IMR-90 (cell line): ENCODE measurements around the gene IL19. TPM values are rescaled to one million over a fixed set of nuclear protein-coding genes. Genes with fewer than 3 reads are reported as not detected.

Experiments
- ATAC-seq: fragments of 200-7000 bp; cut with Tn5 transposase; 2 replicates; pipeline ENCODE4 v1.9.1; 2020; ENCODE audit warnings: low read depth, mild to moderate bottlenecking, moderate library complexity
- BruUV-seq: library from RNA; stranded (reverse); fragments of 400-500 nt; replicated peaks from 2 replicates; lab custom pipeline; 2021; lab: Mats Ljungman, UMichigan
- CTCF ChIA-PET: fragments of 300-600 bp; formaldehyde crosslinking; extraction: SDS; loops from one replicate; lab custom pipeline; 2021; ENCODE audit warnings: antibody characterized with exemption; lab: Yijun Ruan, JAX
- POLR2A ChIA-PET: fragments of 300-600 bp; sonication (Branson Sonifier 250); formaldehyde crosslinking; loops from one replicate; lab custom pipeline; 2022; ENCODE audit warnings: antibody characterized with exemption; ENCODE audit not compliant: unreplicated experiment; lab: Charles Lee
- DNase-seq: peaks from one replicate; pipeline ENCODE4 v3.0.0; 2013
- H2AFZ ChIP-seq: replicated peaks from 2 replicates; pipeline ENCODE3; 2013; ENCODE audit warnings: low read length, mild to moderate bottlenecking; ENCODE audit not compliant: poor library complexity
- H2AK5ac ChIP-seq: 2 replicates; pipeline ENCODE4 v1.6.1; 2013; ENCODE audit warnings: low read depth, low read length, inconsistent platforms
- H2AK9ac ChIP-seq: replicated peaks from 2 replicates; pipeline ENCODE3; 2013; ENCODE audit warnings: mild to moderate bottlenecking, low read depth, low read length, moderate library complexity; ENCODE audit not compliant: poor library complexity
- H2BK120ac ChIP-seq: 2 replicates; pipeline ENCODE4 v1.6.1; 2013; ENCODE audit warnings: low read depth, low read length, inconsistent platforms
- H2BK15ac ChIP-seq: 3 replicates; pipeline ENCODE4 v1.6.1; 2013; ENCODE audit warnings: low read depth, low read length, inconsistent platforms
- H2BK20ac ChIP-seq: 2 replicates; pipeline ENCODE4 v1.6.1; 2013; ENCODE audit warnings: low read depth, mild to moderate bottlenecking, inconsistent platforms, low read length, moderate library complexity
- H2BK5ac ChIP-seq: 2 replicates; pipeline ENCODE4 v1.6.1; 2013; ENCODE audit warnings: mild to moderate bottlenecking, low read depth, low read length, inconsistent platforms; ENCODE audit not compliant: poor library complexity, severe bottlenecking
- H3K14ac ChIP-seq: replicated peaks from 2 replicates; pipeline ENCODE4 v1.6.1; 2013; ENCODE audit warnings: low read depth, low read length, inconsistent platforms
- H3K18ac ChIP-seq: 2 replicates; pipeline ENCODE4 v1.6.1; 2013; ENCODE audit warnings: low read depth, low read length, control low read depth
- H3K23ac ChIP-seq: 2 replicates; pipeline ENCODE4 v1.6.1; 2013; ENCODE audit warnings: low read depth, low read length, inconsistent platforms
- H3K27ac ChIP-seq: 2 replicates; pipeline ENCODE4 v1.5.1; 2013; ENCODE audit warnings: mild to moderate bottlenecking, control low read depth, low read length; ENCODE audit not compliant: insufficient read depth
- H3K27me3 ChIP-seq: 2 replicates; pipeline ENCODE4 v1.6.1; 2013; ENCODE audit warnings: low read length; ENCODE audit not compliant: control insufficient read depth, insufficient read depth
- H3K36me3 ChIP-seq: 2 replicates; pipeline ENCODE4 v1.6.1; 2013; ENCODE audit warnings: low read length, mixed read lengths; ENCODE audit not compliant: control insufficient read depth, insufficient read depth
- H3K4ac ChIP-seq: 2 replicates; pipeline ENCODE4 v1.6.1; 2013; ENCODE audit warnings: low read depth, low read length, inconsistent platforms
- H3K4me1 ChIP-seq: 2 replicates; pipeline ENCODE4 v1.6.1; 2013; ENCODE audit warnings: low read length, mixed read lengths; ENCODE audit not compliant: control insufficient read depth, insufficient read depth
- H3K4me2 ChIP-seq: 2 replicates; pipeline ENCODE4 v1.6.1; 2013; ENCODE audit warnings: low read depth, mild to moderate bottlenecking, control low read depth, low read length, moderate library complexity
- H3K4me3 ChIP-seq: 2 replicates; pipeline ENCODE4 v1.5.1; 2013; ENCODE audit warnings: low read depth, mild to moderate bottlenecking, control low read depth, low read length, moderate library complexity; ENCODE audit not compliant: insufficient read depth
- H3K56ac ChIP-seq: 2 replicates; pipeline ENCODE4 v1.6.1; 2013; ENCODE audit warnings: low read length, inconsistent platforms; ENCODE audit not compliant: insufficient read depth; ENCODE audit errors: extremely low read depth
- H3K79me1 ChIP-seq, 2 experiments: 2 replicates each; pipeline ENCODE4 v1.6.1; 2013; ENCODE audit warnings: low read length in 2 of 2, inconsistent platforms in 1 of 2, low read depth in 1 of 2
- H3K9ac ChIP-seq: 2 replicates; pipeline ENCODE4 v1.6.1; 2013; ENCODE audit warnings: low read depth, low read length, control low read depth
- H3K9me1 ChIP-seq: 2 replicates; pipeline ENCODE4 v1.6.1; 2013; ENCODE audit warnings: low read length, inconsistent platforms; ENCODE audit not compliant: insufficient read depth
- H3K9me3 ChIP-seq: 2 replicates; pipeline ENCODE4 v1.6.1; 2013; ENCODE audit warnings: low read length; ENCODE audit not compliant: control insufficient read depth, insufficient read depth
- H4K20me1 ChIP-seq: 2 replicates; pipeline ENCODE4 v1.6.1; 2013; ENCODE audit warnings: low read length, inconsistent platforms; ENCODE audit not compliant: insufficient read depth
- H4K5ac ChIP-seq: 2 replicates; pipeline ENCODE4 v1.6.1; 2013; ENCODE audit warnings: mild to moderate bottlenecking, low read depth, low read length, control low read depth
- H4K8ac ChIP-seq, 2 experiments: 2 replicates each; pipeline ENCODE4 v1.6.1; 2013; ENCODE audit warnings: low read depth in 2 of 2, low read length in 2 of 2, control low read depth in 1 of 2, inconsistent platforms in 1 of 2
- H4K91ac ChIP-seq: 2 replicates; pipeline ENCODE4 v1.6.1; 2013; ENCODE audit warnings: low read depth, low read length, inconsistent platforms; ENCODE audit not compliant: insufficient read depth
- CEBPB ChIP-seq: IDR thresholded peaks from 2 replicates; pipeline ENCODE4 v1.6.1; 2012; ENCODE audit warnings: low read depth, low read length, improper control_type of control experiment
- FOS ChIP-seq: fragments of 150-350 bp; IDR thresholded peaks from 2 replicates; pipeline ENCODE4 v1.6.1; 2016; ENCODE audit warnings: low read depth, low read length
- MAFK ChIP-seq: IDR thresholded peaks from 2 replicates; pipeline ENCODE4 v1.6.1; 2012; ENCODE audit warnings: low read depth, low read length, improper control_type of control experiment
- MAZ ChIP-seq: IDR thresholded peaks from 2 replicates; pipeline ENCODE4 v1.6.1; 2012; ENCODE audit warnings: low read depth, mild to moderate bottlenecking, low read length, improper control_type of control experiment, moderate library complexity, borderline replicate concordance
- NFE2L2 ChIP-seq: fragments of 150-350 bp; IDR thresholded peaks from 2 replicates; pipeline ENCODE4 v1.6.1; 2016; ENCODE audit warnings: low read depth, mild to moderate bottlenecking, low read length
- POLR2A ChIP-seq: IDR thresholded peaks from 2 replicates; pipeline ENCODE4 v1.6.1; 2012; ENCODE audit warnings: mild to moderate bottlenecking, low read depth, low read length
- RAD21 ChIP-seq: IDR thresholded peaks from 2 replicates; pipeline ENCODE4 v1.6.1; 2012; ENCODE audit warnings: low read length, improper control_type of control experiment
- RFX5 ChIP-seq: IDR thresholded peaks from 2 replicates; pipeline ENCODE4 v1.8.0; 2012; ENCODE audit warnings: low read depth, mild to moderate bottlenecking, low read length, moderate library complexity
- SMC3 ChIP-seq: fragments of 150-350 bp; IDR thresholded peaks from 2 replicates; pipeline ENCODE4 v1.6.1; 2016; ENCODE audit warnings: low read depth, mild to moderate bottlenecking, antibody characterized with exemption, low read length, moderate library complexity
- WGBS, 2 experiments: methylation state at CpG; one replicate each; pipeline versions ENCODE4 v1.1.5 to v1.1.7; 2013; ENCODE audit warnings: missing lambda C conversion rate in 2 of 2; ENCODE audit not compliant: insufficient read length in 1 of 2; ENCODE audit errors: extremely low coverage in 2 of 2; 5-methylcytosine and 5-hydroxymethylcytosine counted together
- dilution Hi-C: fragments of 300-500 bp; cut with HindIII; formaldehyde crosslinking; loops from one replicate; pipeline ENCODE4 v1.14.3; 2018; ENCODE audit warnings: low sequenced_read_pairs; ENCODE audit not compliant: unreplicated experiment
- in situ Hi-C: fragments of 300-500 bp; cut with MboI; formaldehyde crosslinking; loops from 3 replicates; pipeline ENCODE4 v1.14.3; 2019; ENCODE audit warnings: low sequenced_read_pairs, inconsistent platforms, mixed read lengths
- intact Hi-C: fragments of 100-400 bp; cut with micrococcal nuclease; formaldehyde crosslinking; loops from 2 replicates; pipeline ENCODE4 v1.10.0; 2022
- polyA plus RNA-seq, 3 experiments: library from polyadenylated mRNA; depleted of rRNA; stranded (reverse); fragments of >200 nt; gene quantifications; 2 replicates each; pipeline ENCODE4 v1.2.3, GENCODE V29; 2012; ENCODE audit warnings: low replicate concordance in 1 of 3
- total RNA-seq: library from RNA; depleted of rRNA; stranded (reverse); fragments of >200 nt; gene quantifications from 2 replicates; pipeline ENCODE4 v1.2.3, GENCODE V29; 2012
- TF ChIP-seq, protein P1 (sequence below): fragments of 150-350 bp; IDR thresholded peaks from 2 replicates; pipeline ENCODE4 v1.6.1; 2016; ENCODE audit warnings: low read depth, mild to moderate bottlenecking, low read length, moderate library complexity, borderline replicate concordance

Gene IL19
- total and polyA plus RNA-seq, 2 of the 4 experiments (the other 2 are of a cell fraction), result not detected

DNA sequence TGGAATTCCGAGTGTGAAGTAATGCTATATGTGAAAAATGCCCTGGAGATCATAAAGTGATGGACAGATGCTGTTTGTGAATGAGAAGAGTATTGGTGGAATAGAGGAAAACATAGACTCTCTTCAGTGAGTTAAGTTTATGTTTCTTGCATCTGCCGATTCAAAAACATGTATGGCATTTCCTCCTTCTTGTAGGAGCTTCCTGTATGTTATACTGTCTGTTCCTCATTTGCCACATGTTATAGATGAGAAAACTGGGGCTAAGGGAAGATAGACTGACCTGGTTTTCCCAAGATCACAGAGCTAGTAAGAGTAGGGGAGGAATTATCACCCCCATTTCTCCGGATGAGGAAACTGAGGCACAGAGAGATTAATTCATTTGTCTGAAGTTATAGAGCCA lies 53.8 kb downstream of the IL19 start:
- H3K18ac ChIP-seq, result peak overlapping the region; percentile 92
- WGBS, 2 experiments, result 100% methylated on average over 1 of the region's 3 CpGs; no CpG with 5 or more reads in 1 of the 2 experiments
- no peak overlapping the region for H2AK9ac ChIP-seq
- peak overlapping the region; percentile 92 for H3K14ac ChIP-seq
- peak overlapping the region; percentile 48; the same call in 1 of the 2 replicates for H3K4me2 ChIP-seq
- no TSS peak for BruUV-seq
- no peak overlapping the region for H3K9ac ChIP-seq
- H4K20me1 ChIP-seq, result no peaks in the 10 kb centered on the region
- peaks cover 5% of the 10 kb centered on the region for H3K4me1 ChIP-seq
- H2BK120ac ChIP-seq, result peak overlapping the region; percentile 97
- peak overlapping the region; percentile 83; the same call in 1 of the 2 replicates for H2AK5ac ChIP-seq
- peak overlapping the region; percentile 40 for H3K23ac ChIP-seq
- H3K4ac ChIP-seq, result peak overlapping the region; percentile 94; the same call in 1 of the 2 replicates
- CTCF ChIA-PET, result interaction anchor here (0.6 to 0.7 kb wide), 2 partner anchors 10 to 20 kb away, joined by 3 to 4 read pairs; no protein-coding TSS in a partner anchor
- DNase-seq, result peak; percentile 51
- H3K56ac ChIP-seq, result peak overlapping the region; percentile 67; the same call in 1 of the 2 replicates
- no peaks in the 10 kb centered on the region; the same call in 1 of the 2 replicates for H3K27me3 ChIP-seq
- H3K9me3 ChIP-seq, result no peaks in the 10 kb centered on the region
- H4K5ac ChIP-seq, result peak overlapping the region; percentile 68
- peak overlapping the region; percentile 88 for H4K91ac ChIP-seq
- peak overlapping the region; percentile 90 for H2AFZ ChIP-seq
- H2BK15ac ChIP-seq, result peak overlapping the region; percentile 71
- H3K79me1 ChIP-seq, result no peaks in the 10 kb centered on the region
- H2BK5ac ChIP-seq, result peak overlapping the region; percentile 88
- H2BK20ac ChIP-seq, result peak overlapping the region; percentile 96
- H4K8ac ChIP-seq, result peak overlapping the region; percentile 61 to 90; a peak in 3 of 4 replicates
- ATAC-seq, result peak; percentile 84
- in situ Hi-C loops (no loop called here), intact Hi-C loops (no loop called here), dilution Hi-C loops (no loop called here)
- peaks cover 6% of the 10 kb centered on the region for H3K9me1 ChIP-seq
- H3K4me3 ChIP-seq, result no peak overlapping the region
- peak overlapping the region; percentile 68; the same call in 1 of the 2 replicates for H3K27ac ChIP-seq
- TF ChIP-seq MAFK (no peak), MAZ (no peak), NFE2L2 (no peak), RAD21 (no peak), SMC3 (no peak), RFX5 (no peak), CEBPB (no peak), POLR2A (no peak), FOS (no peak)
- TF ChIP-seq, protein P1, sequence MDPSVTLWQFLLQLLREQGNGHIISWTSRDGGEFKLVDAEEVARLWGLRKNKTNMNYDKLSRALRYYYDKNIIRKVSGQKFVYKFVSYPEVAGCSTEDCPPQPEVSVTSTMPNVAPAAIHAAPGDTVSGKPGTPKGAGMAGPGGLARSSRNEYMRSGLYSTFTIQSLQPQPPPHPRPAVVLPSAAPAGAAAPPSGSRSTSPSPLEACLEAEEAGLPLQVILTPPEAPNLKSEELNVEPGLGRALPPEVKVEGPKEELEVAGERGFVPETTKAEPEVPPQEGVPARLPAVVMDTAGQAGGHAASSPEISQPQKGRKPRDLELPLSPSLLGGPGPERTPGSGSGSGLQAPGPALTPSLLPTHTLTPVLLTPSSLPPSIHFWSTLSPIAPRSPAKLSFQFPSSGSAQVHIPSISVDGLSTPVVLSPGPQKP, result no peak
- H3K36me3 ChIP-seq, result no peaks in the 10 kb centered on the region
- POLR2A ChIA-PET, result no interaction called here
